ENCODE results near the gene RPL4.
"Not testable (repeated sequence)": the region's sequence is repeated elsewhere in the genome, so short reads cannot be mapped to it uniquely, and the experiment has no call there.

The RPL4 gene

GRCh38 chr15:66504563-66505429, at the start of gene RPL4, which contains the start of gene ZWILCH:
RPL4 (minus strand) TSS chr15:66504855; CDS start chr15:66504790, 65 bp downstream.
ZWILCH (plus strand) TSS chr15:66505326; CDS start chr15:66505339, 13 bp downstream.
- peak; percentile 37 to 48 for DNase-seq (ENCODE audit: low read depth in 2 of 2)

- no peak for DNase-seq (ENCODE audit: low read depth in 2 of 2)
Measured at GRCh38 chr15:66545255-66545654, 40.6 kb upstream of the RPL4 start.

GRCh38 chr15:66542896-66543295, 38.2 kb upstream of the RPL4 start:
- no peak for DNase-seq (ENCODE audit: low read depth in 2 of 2)

- DNase-seq (ENCODE audit: low read depth in 2 of 2) = no peak
Measured at GRCh38 chr15:66535056-66535455, 30.4 kb upstream of the RPL4 start.

GRCh38 chr15:66524838-66525237, 20.2 kb upstream of the RPL4 start:
- DNase-seq (ENCODE audit: low read depth in 2 of 2) = no peak

- no peak for DNase-seq (ENCODE audit: low read depth in 2 of 2)
Measured at GRCh38 chr15:66523926-66524325, 19.3 kb upstream of the RPL4 start.

- no peak for DNase-seq (ENCODE audit: low read depth in 2 of 2)
Measured at GRCh38 chr15:66515901-66516322, 11.3 kb upstream of the RPL4 start.

GRCh38 chr15:66514586-66514985, 9.9 kb upstream of the RPL4 start:
- DNase-seq (ENCODE audit: low read depth in 2 of 2) = no peak

GRCh38 chr15:66508293-66508883, 3.7 kb upstream of the RPL4 start:
- no peak for DNase-seq (ENCODE audit: low read depth in 2 of 2)

GRCh38 chr15:66505818-66506217, 1.2 kb upstream of the RPL4 start:
- DNase-seq (ENCODE audit: low read depth in 2 of 2) = no peak

- DNase-seq (ENCODE audit: low read depth in 2 of 2) = no peak
Measured at GRCh38 chr15:66505430-66505811, 766 bp upstream of the RPL4 start.

- no peak for DNase-seq (ENCODE audit: low read depth in 2 of 2)
Measured at GRCh38 chr15:66503780-66504562, 684 bp downstream of the RPL4 start.

GRCh38 chr15:66503041-66503648, 1.5 kb downstream of the RPL4 start:
- not testable (repeated sequence) for DNase-seq (ENCODE audit: low read depth in 2 of 2)

- DNase-seq (ENCODE audit: low read depth in 2 of 2) = no peak
Measured at GRCh38 chr15:66502491-66502890, 2.2 kb downstream of the RPL4 start.

GRCh38 chr15:66500346-66500745, 4.3 kb downstream of the RPL4 start:
- not testable (repeated sequence) for DNase-seq (ENCODE audit: low read depth in 2 of 2)

GRCh38 chr15:66498501-66499386, 5.9 kb downstream of the RPL4 start:
- DNase-seq (ENCODE audit: low read depth in 2 of 2) = no peak

- peak; percentile 92 to 98 for DNase-seq (ENCODE audit: low read depth in 2 of 2)
Measured at GRCh38 chr15:66497502-66498455, 6.9 kb downstream of the RPL4 start, which contains the start of gene SNAPC5. SNAPC5 (minus strand) TSS chr15:66497762; CDS start chr15:66497731, 31 bp downstream.

- DNase-seq (ENCODE audit: low read depth in 2 of 2) = no peak
Measured at GRCh38 chr15:66496951-66497501, 7.6 kb downstream of the RPL4 start.

GRCh38 chr15:66494262-66494661, 10.4 kb downstream of the RPL4 start:
- no peak for DNase-seq (ENCODE audit: low read depth in 2 of 2)

All from stimulated activated CD4-positive, alpha-beta T cell treated with anti-CD3 and anti-CD28 coated beads, Interleukin-1b, Interleukin-23, amount 100 ng/mL, for 1 hour (primary cell).